ENCODE results near the gene MCCC1. TPM values are rescaled to one million over a fixed set of nuclear protein-coding genes. Genes with fewer than 3 reads are reported as not detected.

Gene MCCC1
- total and polyA plus RNA-seq, 2 of the 4 experiments (the other 2 are of a cell fraction): 14.2 to 17.9 TPM

- H3K4me3 ChIP-seq (ENCODE audit: insufficient read depth, low read depth, low read length): no peak overlapping the region
- no peak overlapping the region for H2AFZ ChIP-seq (replicated peaks; ENCODE audit: low read length, poor library complexity)
- ChIA-PET CTCF (no interaction called here), POLR2A (ENCODE audit: unreplicated experiment) (no interaction called here)
- no peaks in the 10 kb centered on the region for H4K20me1 ChIP-seq (ENCODE audit: insufficient read depth, low read length)
- H3K23ac ChIP-seq (ENCODE audit: low read depth, low read length): no peak overlapping the region
- H3K4ac ChIP-seq (ENCODE audit: low read depth, low read length): no peak overlapping the region
- BruUV-seq (replicated peaks): no TSS peak
- H3K36me3 ChIP-seq (ENCODE audit: control insufficient read depth, insufficient read depth, low read length): no peaks in the 10 kb centered on the region
- no peak overlapping the region for H3K27ac ChIP-seq (ENCODE audit: insufficient read depth, low read length)
- H3K9ac ChIP-seq (ENCODE audit: low read depth, low read length): no peak overlapping the region
- H4K91ac ChIP-seq (ENCODE audit: insufficient read depth, low read depth, low read length): no peak overlapping the region
- H2BK5ac ChIP-seq (ENCODE audit: low read depth, low read length, poor library complexity, severe bottlenecking): no peak overlapping the region
- no peak overlapping the region for H3K56ac ChIP-seq (ENCODE audit: extremely low read depth, insufficient read depth, low read length)
- no peak overlapping the region for H2BK15ac ChIP-seq (ENCODE audit: low read depth, low read length)
- H2BK20ac ChIP-seq (ENCODE audit: low read depth, low read length): no peak overlapping the region
- H3K9me3 ChIP-seq (ENCODE audit: control insufficient read depth, insufficient read depth, low read length): peaks cover 2% of the 10 kb centered on the region; the same call in 1 of the 2 replicates
- dilution Hi-C loops (cut with HindIII; ENCODE audit: low sequenced_read_pairs, unreplicated experiment): no loop called here
- H2BK120ac ChIP-seq (ENCODE audit: low read depth, low read length): no peak overlapping the region
- H3K14ac ChIP-seq (replicated peaks; ENCODE audit: low read depth, low read length): no peak overlapping the region
- no peaks in the 10 kb centered on the region for H3K4me1 ChIP-seq (ENCODE audit: control insufficient read depth, insufficient read depth, low read length)
- no peak overlapping the region for H4K5ac ChIP-seq (ENCODE audit: low read depth, low read length)
- H2AK9ac ChIP-seq (replicated peaks; ENCODE audit: low read depth, low read length, poor library complexity): no peak overlapping the region
- no peak overlapping the region for H4K8ac ChIP-seq (ENCODE audit: low read depth in 2 of 2, low read length in 2 of 2)
- ATAC-seq (ENCODE audit: low read depth) (no peak; the same call in 1 of the 2 replicates), DNase-seq (no peak)
- H2AK5ac ChIP-seq (ENCODE audit: low read depth, low read length): no peak overlapping the region
- peak overlapping the region; percentile 26; the same call in 1 of the 2 replicates for H3K4me2 ChIP-seq (ENCODE audit: low read depth, low read length)
- no peak overlapping the region for H3K18ac ChIP-seq (ENCODE audit: low read depth, low read length)
- in situ Hi-C loops (cut with MboI; ENCODE audit: low sequenced_read_pairs): no loop called here
- WGBS, 2 experiments (ENCODE audit: extremely low coverage in 2 of 2, insufficient read length in 1 of 2): 10% methylated on average over 4 of the region's 13 CpGs; no CpG with 5 or more reads in 1 of the 2 experiments
- intact Hi-C loops (cut with micrococcal nuclease): no loop called here
- H3K27me3 ChIP-seq (ENCODE audit: control insufficient read depth, insufficient read depth, low read length): peaks cover 37% of the 10 kb centered on the region
- H3K79me1 ChIP-seq (ENCODE audit: low read depth in 1 of 2, low read length in 2 of 2): no peaks in the 10 kb centered on the region
- no peaks in the 10 kb centered on the region for H3K9me1 ChIP-seq (ENCODE audit: insufficient read depth, low read length)
- TF ChIP-seq USF2 (IDR thresholded peaks at IDR 0.05; ENCODE audit: low read depth, low read length): no peak
- no peak for TF ChIP-seq RFX5 (IDR thresholded peaks at IDR 0.05; ENCODE audit: low read depth, low read length)
- no peak for TF ChIP-seq MAZ (IDR thresholded peaks at IDR 0.05; ENCODE audit: borderline replicate concordance, low read depth, low read length)
- no peak for TF ChIP-seq CEBPB (IDR thresholded peaks at IDR 0.05; ENCODE audit: low read depth, low read length)
- no peak for TF ChIP-seq MAFK (IDR thresholded peaks at IDR 0.05; ENCODE audit: low read depth, low read length)
- no peak for TF ChIP-seq CHD1 (IDR thresholded peaks at IDR 0.05; ENCODE audit: low read depth, low read length)
- no peak for TF ChIP-seq ELK1 (IDR thresholded peaks at IDR 0.05; ENCODE audit: borderline replicate concordance, low read depth, low read length)
- no peak for TF ChIP-seq RCOR1 (IDR thresholded peaks at IDR 0.05; ENCODE audit: insufficient replicate concordance, low read length)
- TF ChIP-seq MXI1 (IDR thresholded peaks at IDR 0.05; ENCODE audit: borderline replicate concordance, low read depth, low read length): no peak
- no peak for TF ChIP-seq BHLHE40 (IDR thresholded peaks at IDR 0.05; ENCODE audit: low read depth, low read length)
- TF ChIP-seq SMC3 (IDR thresholded peaks at IDR 0.05; ENCODE audit: low read depth, low read length): no peak
- TF ChIP-seq CTCF (conservative IDR thresholded peaks at IDR 0.05; ENCODE audit: low read depth, low read length): no peak
- no peak for TF ChIP-seq RAD21 (IDR thresholded peaks at IDR 0.05; ENCODE audit: low read length)
- TF ChIP-seq NFE2L2 (IDR thresholded peaks at IDR 0.05; ENCODE audit: low read depth, low read length): no peak
Observed at GRCh38 chr3:183114384-183115178, 15.3 kb upstream of the MCCC1 start.
